Parathyroid adenoma (tissue), 2 donors: Measurements from ENCODE around the gene RASGEF1C.

ENCODE experiments used
- H2AFZ ChIP-seq: fragments of 300-600 bp; sonication (generic); one replicate; pipeline ENCODE4 v1.7.0; 2017; ENCODE audit warnings: antibody characterized with exemption, mild to moderate bottlenecking
- H3K27ac ChIP-seq: fragments of 300-600 bp; sonication (generic); one replicate; pipeline ENCODE4 v1.7.0; 2017
- H3K27me3 ChIP-seq: fragments of 300-600 bp; sonication (generic); one replicate; pipeline ENCODE4 v1.7.0; 2017; ENCODE audit warnings: low read length; ENCODE audit not compliant: control insufficient read depth, insufficient read depth
- H3K36me3 ChIP-seq: fragments of 300-600 bp; sonication (generic); one replicate; pipeline ENCODE4 v1.7.0; 2017; ENCODE audit warnings: low read length; ENCODE audit not compliant: control insufficient read depth, insufficient read depth
- H3K4me1 ChIP-seq: fragments of 300-600 bp; sonication (generic); one replicate; pipeline ENCODE4 v1.7.0; 2017; ENCODE audit warnings: control low read depth
- H3K4me2 ChIP-seq: fragments of 300-600 bp; sonication (generic); one replicate; pipeline ENCODE4 v1.7.0; 2017; ENCODE audit warnings: low read length
- H3K4me3 ChIP-seq: fragments of 300-600 bp; sonication (generic); one replicate; pipeline ENCODE4 v1.7.0; 2017; ENCODE audit warnings: low read depth, low read length
- H3K79me2 ChIP-seq: fragments of 300-600 bp; sonication (generic); one replicate; pipeline ENCODE4 v1.7.0; 2017; ENCODE audit warnings: control low read depth
- H3K9ac ChIP-seq: fragments of 300-600 bp; sonication (generic); one replicate; pipeline ENCODE4 v1.7.0; 2017; ENCODE audit warnings: mild to moderate bottlenecking
- H3K9me3 ChIP-seq: fragments of 300-600 bp; sonication (generic); one replicate; pipeline ENCODE4 v1.7.0; 2017; ENCODE audit warnings: low read length; ENCODE audit not compliant: control insufficient read depth
- CTCF ChIP-seq: fragments of 300-600 bp; sonication (generic); IDR thresholded peaks from one replicate; pipeline ENCODE4 v1.7.0; 2017; ENCODE audit warnings: antibody characterized with exemption, mild to moderate bottlenecking
- donor health status: primary hyperparathyroidism.

RASGEF1C gene

GRCh38 chr5:180187767-180188166, 21.2 kb downstream of the RASGEF1C start:
- no peak overlapping the region for H3K4me3 ChIP-seq
- H2AFZ ChIP-seq = no peak overlapping the region
- H3K9ac ChIP-seq = no peak overlapping the region
- H3K9me3 ChIP-seq = no peaks in the 10 kb centered on the region
- no peaks in the 10 kb centered on the region for H3K36me3 ChIP-seq
- no peak overlapping the region for H3K4me2 ChIP-seq
- H3K4me1 ChIP-seq = no peaks in the 10 kb centered on the region
- no peaks in the 10 kb centered on the region for H3K27me3 ChIP-seq
- H3K79me2 ChIP-seq = no peaks in the 10 kb centered on the region
- H3K27ac ChIP-seq = no peak overlapping the region
- no peak for TF ChIP-seq CTCF

- no peak overlapping the region for H2AFZ ChIP-seq
- no peak overlapping the region for H3K4me3 ChIP-seq
- H3K36me3 ChIP-seq = no peaks in the 10 kb centered on the region
- no peaks in the 10 kb centered on the region for H3K27me3 ChIP-seq
- H3K4me2 ChIP-seq = no peak overlapping the region
- no peaks in the 10 kb centered on the region for H3K79me2 ChIP-seq
- peaks cover 9% of the 10 kb centered on the region for H3K4me1 ChIP-seq
- H3K27ac ChIP-seq = no peak overlapping the region
- no peak overlapping the region for H3K9ac ChIP-seq
- no peak for TF ChIP-seq CTCF
- H3K9me3 ChIP-seq = no peaks in the 10 kb centered on the region
Observed at GRCh38 chr5:180180846-180181245, 28.2 kb downstream of the RASGEF1C start.

GRCh38 chr5:180180421-180180820, 28.6 kb downstream of the RASGEF1C start:
- no peak overlapping the region for H3K4me2 ChIP-seq
- no peak overlapping the region for H3K9ac ChIP-seq
- no peak for TF ChIP-seq CTCF
- no peaks in the 10 kb centered on the region for H3K36me3 ChIP-seq
- H3K27me3 ChIP-seq = no peaks in the 10 kb centered on the region
- peaks cover 9% of the 10 kb centered on the region for H3K4me1 ChIP-seq
- H3K79me2 ChIP-seq = no peaks in the 10 kb centered on the region
- H3K9me3 ChIP-seq = no peaks in the 10 kb centered on the region
- no peak overlapping the region for H3K27ac ChIP-seq
- no peak overlapping the region for H3K4me3 ChIP-seq
- H2AFZ ChIP-seq = no peak overlapping the region

GRCh38 chr5:180179442-180180420, 29.3 kb downstream of the RASGEF1C start:
- Histone ChIP-seq H3K4me2 (no peak overlapping the region), H3K36me3 (no peaks in the 10 kb centered on the region), H3K9ac (no peak overlapping the region), H2AFZ (peak overlapping the region; percentile 13), H3K27ac (no peak overlapping the region), H3K27me3 (no peaks in the 10 kb centered on the region), H3K4me1 (peaks cover 9% of the 10 kb centered on the region), H3K4me3 (no peak overlapping the region), H3K79me2 (no peaks in the 10 kb centered on the region), H3K9me3 (no peaks in the 10 kb centered on the region)
- TF ChIP-seq CTCF = no peak
